Measurements from ENCODE around the gene NFATC2.

NFATC2 gene

DNA sequence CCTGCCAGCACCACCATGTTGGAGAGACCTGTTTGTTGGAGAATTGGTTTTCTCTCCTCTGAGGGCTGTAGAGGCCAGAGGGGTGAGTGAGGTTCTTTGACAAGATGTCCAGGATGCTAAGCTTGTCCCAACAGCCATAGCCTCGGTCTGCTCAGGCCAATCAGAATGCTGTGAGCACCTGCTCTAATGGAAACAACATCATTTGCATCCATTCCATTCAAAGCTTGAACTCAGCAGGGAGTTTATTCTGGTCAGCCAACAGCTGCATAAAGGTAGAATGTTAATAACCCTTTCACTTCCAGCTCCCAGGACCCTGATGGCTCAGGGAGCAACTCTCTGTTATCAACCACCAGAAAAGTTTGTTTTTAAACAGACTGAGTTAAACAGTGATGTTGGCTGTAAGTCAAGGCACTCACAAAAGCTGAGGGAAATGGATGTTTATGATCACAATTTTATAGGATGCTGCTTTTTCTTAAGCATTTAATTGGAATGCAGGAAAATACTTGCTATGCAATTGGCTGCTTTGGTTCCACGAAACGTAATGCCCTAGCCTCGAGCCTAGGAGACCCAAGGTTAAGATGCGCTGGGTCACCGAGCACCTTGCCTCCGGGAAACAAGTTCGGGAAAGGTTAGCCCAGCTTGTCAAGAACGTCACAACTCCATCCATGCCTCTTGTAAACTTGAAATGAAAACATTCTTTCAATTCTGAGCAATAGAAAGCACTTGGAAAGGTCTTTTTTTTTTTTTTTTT, 155.2 kb downstream of the NFATC2 start:
- H2AFZ ChIP-seq (ENCODE audit: low read length): no peak overlapping the region
- H3K4me2 ChIP-seq (ENCODE audit: low read depth, low read length, poor library complexity, severe bottlenecking): no peak overlapping the region
- no peaks in the 10 kb centered on the region for H3K27me3 ChIP-seq (ENCODE audit: insufficient read depth, low read length, poor library complexity, severe bottlenecking)
- H3K36me3 ChIP-seq (ENCODE audit: insufficient read depth, low read length): peaks cover 27% of the 10 kb centered on the region; the same call in 1 of the 2 replicates
- no peaks in the 10 kb centered on the region for H3F3A ChIP-seq (ENCODE audit: low read depth)
- H3K9me3 ChIP-seq (ENCODE audit: insufficient read depth, low read depth, low read length): no peaks in the 10 kb centered on the region
- H3K9ac ChIP-seq (ENCODE audit: low read depth, low read length, poor library complexity, severe bottlenecking): no peak overlapping the region
- H3K4me3 ChIP-seq (ENCODE audit: low read length, poor library complexity, severe bottlenecking): no peak overlapping the region
- TF ChIP-seq, protein P1, sequence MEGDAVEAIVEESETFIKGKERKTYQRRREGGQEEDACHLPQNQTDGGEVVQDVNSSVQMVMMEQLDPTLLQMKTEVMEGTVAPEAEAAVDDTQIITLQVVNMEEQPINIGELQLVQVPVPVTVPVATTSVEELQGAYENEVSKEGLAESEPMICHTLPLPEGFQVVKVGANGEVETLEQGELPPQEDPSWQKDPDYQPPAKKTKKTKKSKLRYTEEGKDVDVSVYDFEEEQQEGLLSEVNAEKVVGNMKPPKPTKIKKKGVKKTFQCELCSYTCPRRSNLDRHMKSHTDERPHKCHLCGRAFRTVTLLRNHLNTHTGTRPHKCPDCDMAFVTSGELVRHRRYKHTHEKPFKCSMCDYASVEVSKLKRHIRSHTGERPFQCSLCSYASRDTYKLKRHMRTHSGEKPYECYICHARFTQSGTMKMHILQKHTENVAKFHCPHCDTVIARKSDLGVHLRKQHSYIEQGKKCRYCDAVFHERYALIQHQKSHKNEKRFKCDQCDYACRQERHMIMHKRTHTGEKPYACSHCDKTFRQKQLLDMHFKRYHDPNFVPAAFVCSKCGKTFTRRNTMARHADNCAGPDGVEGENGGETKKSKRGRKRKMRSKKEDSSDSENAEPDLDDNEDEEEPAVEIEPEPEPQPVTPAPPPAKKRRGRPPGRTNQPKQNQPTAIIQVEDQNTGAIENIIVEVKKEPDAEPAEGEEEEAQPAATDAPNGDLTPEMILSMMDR (conservative IDR thresholded peaks at IDR 0.05; ENCODE audit: low read length): no peak
- no peak for TF ChIP-seq EZH2phosphoT487 (IDR thresholded peaks at IDR 0.05; ENCODE audit: borderline replicate concordance)
- peaks cover 25% of the 10 kb centered on the region for H3K4me1 ChIP-seq (ENCODE audit: insufficient read depth, low read length, poor library complexity, severe bottlenecking)
- no peaks in the 10 kb centered on the region for H3K79me2 ChIP-seq (ENCODE audit: insufficient read depth, low read length)
- H3K9me2 ChIP-seq (replicated peaks; ENCODE audit: low read depth, low read length): no peaks in the 10 kb centered on the region
- no peaks in the 10 kb centered on the region for H4K20me1 ChIP-seq (ENCODE audit: insufficient read depth, low read length, poor library complexity, severe bottlenecking)

DNA sequence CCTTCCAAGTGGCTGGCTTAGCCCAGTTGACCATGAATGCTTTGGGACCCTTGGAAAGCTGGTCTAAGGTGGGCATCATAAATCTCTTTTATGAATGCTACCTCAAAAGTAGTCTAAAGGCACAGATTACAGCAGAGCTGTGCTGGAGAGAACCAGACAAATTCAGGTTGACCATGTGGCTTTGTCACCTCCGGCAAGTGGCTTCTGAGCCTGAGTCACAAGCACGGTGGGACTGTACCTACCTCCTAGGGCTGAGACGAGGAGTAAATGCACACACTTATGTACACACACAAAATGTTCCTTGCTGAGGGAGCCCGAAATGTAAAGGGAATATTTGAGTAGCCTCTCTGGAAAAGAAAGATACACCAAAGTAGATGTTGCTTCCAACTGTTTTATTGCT, 155.9 kb downstream of the NFATC2 start:
- Histone ChIP-seq H3K27me3 (ENCODE audit: insufficient read depth, low read length, poor library complexity, severe bottlenecking) (no peaks in the 10 kb centered on the region), H3K9me3 (ENCODE audit: insufficient read depth, low read depth, low read length) (no peaks in the 10 kb centered on the region), H2AFZ (ENCODE audit: low read length) (no peak overlapping the region), H3K9me2 (replicated peaks; ENCODE audit: low read depth, low read length) (no peaks in the 10 kb centered on the region), H3K4me1 (ENCODE audit: insufficient read depth, low read length, poor library complexity, severe bottlenecking) (peaks cover 25% of the 10 kb centered on the region), H3K9ac (ENCODE audit: low read depth, low read length, poor library complexity, severe bottlenecking) (no peak overlapping the region), H3K4me2 (ENCODE audit: low read depth, low read length, poor library complexity, severe bottlenecking) (no peak overlapping the region), H3K4me3 (ENCODE audit: low read length, poor library complexity, severe bottlenecking) (no peak overlapping the region), H3K36me3 (ENCODE audit: insufficient read depth, low read length) (peaks cover 21% of the 10 kb centered on the region; the same call in 1 of the 2 replicates), H4K20me1 (ENCODE audit: insufficient read depth, low read length, poor library complexity, severe bottlenecking) (no peaks in the 10 kb centered on the region), H3K79me2 (ENCODE audit: insufficient read depth, low read length) (no peaks in the 10 kb centered on the region), H3F3A (ENCODE audit: low read depth) (no peaks in the 10 kb centered on the region)
- TF ChIP-seq EZH2phosphoT487 (IDR thresholded peaks at IDR 0.05; ENCODE audit: borderline replicate concordance): no peak
- TF ChIP-seq, protein P1 (conservative IDR thresholded peaks at IDR 0.05; ENCODE audit: low read length): no peak

DNA sequence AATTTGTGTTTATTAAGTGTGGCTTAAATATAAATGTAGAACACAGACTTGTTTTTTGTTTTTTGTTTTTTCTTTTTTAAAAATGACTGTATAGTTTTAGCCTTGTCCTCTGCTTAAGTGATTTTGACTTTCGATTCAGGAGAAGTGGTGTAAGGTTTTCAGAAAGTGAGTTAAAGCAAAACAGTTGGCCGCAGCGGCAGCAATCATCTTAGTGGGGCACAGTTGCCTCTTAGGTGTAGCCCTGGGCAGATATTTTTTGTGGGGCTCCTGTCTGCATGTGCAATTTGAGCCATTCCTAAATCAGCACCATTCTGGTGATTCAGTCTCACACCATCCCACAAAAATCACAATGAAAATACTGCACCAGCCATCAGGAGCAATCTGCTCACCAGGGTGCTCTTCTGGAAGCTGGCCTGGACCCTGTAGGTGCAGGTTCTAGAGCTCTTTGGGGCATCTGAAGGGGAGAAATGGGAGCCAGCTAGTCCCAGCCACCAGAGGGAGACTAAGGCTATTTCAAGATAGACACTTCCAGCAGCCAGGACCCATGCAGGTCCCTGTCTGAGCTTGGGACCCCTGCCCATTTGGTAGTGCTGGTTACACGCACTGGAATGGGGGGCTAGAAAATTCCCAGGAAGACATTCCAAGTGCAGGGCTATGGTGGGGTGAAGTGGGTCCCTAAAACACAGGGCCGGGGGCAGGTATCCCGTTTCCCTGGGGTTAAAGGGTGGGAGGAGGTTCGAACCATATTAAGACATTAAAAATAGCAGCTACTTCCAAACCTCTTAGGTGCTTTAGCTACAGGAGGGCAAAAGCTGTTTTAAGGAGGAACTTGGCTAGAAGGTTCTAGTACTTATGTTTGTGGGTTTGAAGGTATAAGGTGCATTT, 156.6 kb downstream of the NFATC2 start:
- H3K4me3 ChIP-seq (ENCODE audit: low read length, poor library complexity, severe bottlenecking): no peak overlapping the region
- TF ChIP-seq EZH2phosphoT487 (IDR thresholded peaks at IDR 0.05; ENCODE audit: borderline replicate concordance): no peak
- TF ChIP-seq, protein P1 (conservative IDR thresholded peaks at IDR 0.05; ENCODE audit: low read length): peak; percentile 70

More for the DNA sequence above, 156.6 kb downstream of the NFATC2 start:
- Histone ChIP-seq H4K20me1 (ENCODE audit: insufficient read depth, low read length, poor library complexity, severe bottlenecking) (no peaks in the 10 kb centered on the region), H3K79me2 (ENCODE audit: insufficient read depth, low read length) (no peaks in the 10 kb centered on the region), H3K36me3 (ENCODE audit: insufficient read depth, low read length) (peaks cover 18% of the 10 kb centered on the region; the same call in 1 of the 2 replicates), H2AFZ (ENCODE audit: low read length) (no peak overlapping the region), H3K9me3 (ENCODE audit: insufficient read depth, low read depth, low read length) (no peaks in the 10 kb centered on the region), H3F3A (ENCODE audit: low read depth) (no peaks in the 10 kb centered on the region), H3K4me1 (ENCODE audit: insufficient read depth, low read length, poor library complexity, severe bottlenecking) (peaks cover 25% of the 10 kb centered on the region), H3K27me3 (ENCODE audit: insufficient read depth, low read length, poor library complexity, severe bottlenecking) (no peaks in the 10 kb centered on the region), H3K4me2 (ENCODE audit: low read depth, low read length, poor library complexity, severe bottlenecking) (no peak overlapping the region), H3K9ac (ENCODE audit: low read depth, low read length, poor library complexity, severe bottlenecking) (no peak overlapping the region), H3K9me2 (replicated peaks; ENCODE audit: low read depth, low read length) (no peaks in the 10 kb centered on the region)
